ENCODE results near the gene CHRM4.
A peak's percentile ranks its signal among the peaks of the same experiment; 100 is the strongest.

The CHRM4 gene

DNA sequence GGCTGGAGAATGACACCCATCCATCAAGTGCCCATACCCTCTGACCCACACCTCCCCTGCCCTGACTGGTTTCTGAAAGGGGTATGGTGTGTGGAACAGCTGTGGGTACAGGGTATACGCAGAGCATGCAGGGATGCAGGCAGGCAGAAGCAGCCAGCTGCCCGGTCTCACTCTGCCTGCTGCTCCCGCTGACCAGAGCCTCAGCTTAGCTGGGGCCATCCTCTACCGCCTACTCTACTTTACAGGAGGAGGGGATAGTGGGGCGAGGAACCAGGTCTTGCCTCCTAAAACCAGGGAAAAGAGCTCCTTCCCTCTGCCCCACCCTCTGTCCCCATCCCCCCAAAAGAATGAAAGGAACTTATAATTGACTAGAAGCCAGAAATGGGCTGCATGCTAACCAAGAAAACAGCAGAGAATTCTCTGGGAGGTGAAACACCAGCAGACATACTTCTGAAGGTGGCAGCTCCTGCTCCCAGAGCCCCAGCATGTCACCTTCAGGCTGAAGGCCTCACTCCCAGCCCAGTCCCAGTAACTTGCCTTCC is 13.0 kb upstream of the CHRM4 start:
- Histone ChIP-seq H3K4me1 (ENCODE audit: control insufficient read depth in 1 of 2, insufficient read depth in 2 of 2, low read length in 2 of 2) (no peaks in the 10 kb centered on the region), H3K4me3 (ENCODE audit: low read depth in 1 of 2, low read length in 2 of 2) (no peak overlapping the region), H3K27me3 (ENCODE audit: control insufficient read depth in 1 of 2, insufficient read depth in 2 of 2, low read length in 2 of 2) (no peaks in the 10 kb centered on the region), H3K27ac (ENCODE audit: low read depth, low read length) (no peak overlapping the region), H3K36me3 (ENCODE audit: control insufficient read depth in 1 of 2, insufficient read depth in 2 of 2, low read length in 2 of 2) (peaks cover 37 to 58% of the 10 kb centered on the region in 2 donors), H3K9ac (ENCODE audit: low read depth in 1 of 2, low read length in 2 of 2) (no peak overlapping the region), H3K9me3 (ENCODE audit: control insufficient read depth in 1 of 2, low read length in 2 of 2) (no peaks in the 10 kb centered on the region)

DNA sequence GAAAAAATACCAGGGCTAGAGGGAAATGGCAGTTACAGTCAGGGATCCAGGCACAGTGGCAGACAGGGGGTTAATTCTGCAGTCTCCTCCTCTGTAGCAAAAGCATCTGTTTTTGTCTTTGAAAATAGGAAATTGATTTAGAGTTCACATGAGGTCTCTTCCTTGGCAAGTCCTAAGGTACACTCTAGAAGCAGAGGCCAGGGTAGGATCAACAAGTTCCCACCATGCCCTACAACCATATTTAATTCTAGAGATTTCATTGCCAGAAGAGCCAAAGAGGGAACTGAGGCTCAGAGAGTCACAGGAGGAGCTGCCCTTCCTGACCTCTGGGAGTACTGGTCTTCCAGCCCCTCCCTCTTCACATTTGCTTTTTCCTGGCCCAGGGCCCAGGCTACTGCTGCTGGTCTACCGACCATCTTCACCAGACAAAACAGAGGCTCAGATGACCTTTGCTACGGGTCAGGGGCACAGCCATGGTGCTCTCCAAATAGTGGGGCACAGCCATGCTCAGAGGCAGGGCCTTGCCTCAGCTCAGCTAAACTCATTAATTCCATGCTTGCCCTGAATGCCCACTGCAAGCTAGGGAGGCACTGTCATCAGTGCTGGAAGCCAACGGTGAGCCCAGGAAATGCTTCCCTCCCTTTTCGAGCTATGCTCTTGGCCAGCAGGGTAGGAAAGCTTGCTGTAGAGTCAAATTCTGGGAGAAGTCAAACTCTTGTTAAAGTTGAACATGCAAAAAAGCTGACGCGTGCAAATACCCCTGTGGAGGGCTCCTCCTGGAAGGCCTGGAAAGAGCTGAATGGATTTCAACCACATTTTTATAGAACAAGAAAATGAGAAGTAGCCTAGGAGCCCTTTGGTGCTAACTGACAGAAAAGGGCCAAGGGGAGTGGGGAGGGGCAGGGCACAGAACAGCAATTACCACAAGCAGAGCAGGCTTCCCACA is 11.7 kb upstream of the CHRM4 start:
- Histone ChIP-seq H3K9ac (ENCODE audit: low read depth in 1 of 2, low read length in 2 of 2) (no peak overlapping the region), H3K27ac (ENCODE audit: low read depth, low read length) (no peak overlapping the region), H3K4me1 (ENCODE audit: control insufficient read depth in 1 of 2, insufficient read depth in 2 of 2, low read length in 2 of 2) (no peaks in the 10 kb centered on the region), H3K9me3 (ENCODE audit: control insufficient read depth in 1 of 2, low read length in 2 of 2) (no peaks in the 10 kb centered on the region), H3K36me3 (ENCODE audit: control insufficient read depth in 1 of 2, insufficient read depth in 2 of 2, low read length in 2 of 2) (peaks cover 28 to 47% of the 10 kb centered on the region in 2 donors), H3K4me3 (ENCODE audit: low read depth in 1 of 2, low read length in 2 of 2) (no peak overlapping the region), H3K27me3 (ENCODE audit: control insufficient read depth in 1 of 2, insufficient read depth in 2 of 2, low read length in 2 of 2) (no peaks in the 10 kb centered on the region)

DNA sequence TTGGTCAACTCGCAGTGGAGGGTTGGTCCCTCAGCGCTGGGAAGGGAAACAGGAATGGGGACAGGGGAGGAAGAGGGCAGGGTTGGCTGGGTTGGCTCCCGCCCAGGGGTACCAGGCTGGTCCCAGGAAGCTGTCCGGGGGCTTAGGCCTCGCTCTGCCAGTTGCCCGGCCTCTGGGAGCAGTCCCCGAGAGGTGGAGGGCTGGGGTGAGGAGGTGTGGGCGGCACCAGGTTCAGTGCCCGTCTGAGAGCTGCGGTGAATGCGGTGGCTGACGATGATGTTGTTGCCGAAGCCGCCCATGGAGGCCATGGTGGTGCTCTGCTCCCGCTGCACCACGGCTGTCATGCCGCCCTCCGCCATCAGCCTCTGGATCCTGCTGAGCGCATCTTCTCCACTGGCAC is 6.0 kb upstream of the CHRM4 start:
- Histone ChIP-seq H3K4me3 (ENCODE audit: low read depth in 1 of 2, low read length in 2 of 2) (no peak overlapping the region), H3K9me3 (ENCODE audit: control insufficient read depth in 1 of 2, low read length in 2 of 2) (no peaks in the 10 kb centered on the region), H3K4me1 (ENCODE audit: control insufficient read depth in 1 of 2, insufficient read depth in 2 of 2, low read length in 2 of 2) (peaks cover 0 to 7% of the 10 kb centered on the region in 2 donors), H3K27me3 (ENCODE audit: control insufficient read depth in 1 of 2, insufficient read depth in 2 of 2, low read length in 2 of 2) (no peaks in the 10 kb centered on the region), H3K27ac (ENCODE audit: low read depth, low read length) (no peak overlapping the region), H3K36me3 (ENCODE audit: control insufficient read depth in 1 of 2, insufficient read depth in 2 of 2, low read length in 2 of 2) (peaks cover 27 to 32% of the 10 kb centered on the region in 2 donors), H3K9ac (ENCODE audit: low read depth in 1 of 2, low read length in 2 of 2) (no peak overlapping the region)

DNA sequence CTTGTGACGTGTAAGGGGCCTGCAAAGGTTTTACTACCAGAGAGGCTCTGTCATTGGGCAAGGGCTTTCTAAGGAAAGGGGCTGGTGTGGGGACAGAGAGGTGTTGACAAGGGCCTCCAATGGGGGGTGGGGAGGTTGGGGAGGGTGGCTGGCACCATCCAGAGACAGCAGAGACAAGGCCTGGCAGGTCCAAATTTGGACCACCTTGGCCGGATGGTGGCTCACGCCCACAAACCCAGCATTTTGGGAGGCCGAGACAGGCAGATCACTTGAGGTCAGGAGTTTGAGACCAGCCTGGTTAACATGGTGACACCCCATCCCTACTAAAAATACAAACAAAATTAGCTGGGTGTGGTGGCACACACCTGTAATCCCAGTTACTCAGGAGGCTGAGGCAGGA is 2.2 kb upstream of the CHRM4 start:
- no peak overlapping the region for H3K27ac ChIP-seq (ENCODE audit: low read depth, low read length)
- H3K36me3 ChIP-seq (ENCODE audit: control insufficient read depth in 1 of 2, insufficient read depth in 2 of 2, low read length in 2 of 2) = peaks cover 17 to 21% of the 10 kb centered on the region in 2 donors
- H3K4me1 ChIP-seq (ENCODE audit: control insufficient read depth in 1 of 2, insufficient read depth in 2 of 2, low read length in 2 of 2) = peaks cover 21 to 27% of the 10 kb centered on the region in 2 donors
- no peak overlapping the region for H3K9ac ChIP-seq (ENCODE audit: low read depth in 1 of 2, low read length in 2 of 2)
- no peaks in the 10 kb centered on the region for H3K9me3 ChIP-seq (ENCODE audit: control insufficient read depth in 1 of 2, low read length in 2 of 2)
- no peak overlapping the region for H3K4me3 ChIP-seq (ENCODE audit: low read depth in 1 of 2, low read length in 2 of 2)
- peaks cover 21 to 26% of the 10 kb centered on the region in 2 donors for H3K27me3 ChIP-seq (ENCODE audit: control insufficient read depth in 1 of 2, insufficient read depth in 2 of 2, low read length in 2 of 2)

DNA sequence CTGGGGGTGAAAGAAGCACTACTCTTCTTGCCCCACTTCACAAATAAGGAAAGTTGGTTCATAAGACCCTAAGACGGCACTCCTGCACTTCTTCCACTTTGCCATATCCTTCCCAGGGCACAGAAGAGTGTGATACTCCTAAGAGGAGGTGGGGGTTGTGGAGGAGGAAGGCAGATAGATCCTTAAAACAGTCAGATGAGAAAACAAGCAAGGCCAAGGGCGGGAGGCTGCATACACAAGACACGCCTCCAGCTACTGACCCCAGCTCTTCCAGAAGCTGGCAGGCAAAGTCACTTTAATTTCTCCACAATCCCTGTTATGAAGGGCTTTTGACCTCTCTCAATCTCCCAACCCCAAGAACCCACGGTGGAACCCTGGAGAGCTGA is 1.6 kb upstream of the CHRM4 start:
- Histone ChIP-seq H3K27ac (ENCODE audit: low read depth, low read length) (no peak overlapping the region), H3K9ac (ENCODE audit: low read depth in 1 of 2, low read length in 2 of 2) (no peak overlapping the region), H3K9me3 (ENCODE audit: control insufficient read depth in 1 of 2, low read length in 2 of 2) (no peaks in the 10 kb centered on the region), H3K27me3 (ENCODE audit: control insufficient read depth in 1 of 2, insufficient read depth in 2 of 2, low read length in 2 of 2) (peaks cover 26 to 31% of the 10 kb centered on the region in 2 donors), H3K4me3 (ENCODE audit: low read depth in 1 of 2, low read length in 2 of 2) (peak overlapping the region; percentile 58 to 62), H3K36me3 (ENCODE audit: control insufficient read depth in 1 of 2, insufficient read depth in 2 of 2, low read length in 2 of 2) (peaks cover 17 to 21% of the 10 kb centered on the region in 2 donors), H3K4me1 (ENCODE audit: control insufficient read depth in 1 of 2, insufficient read depth in 2 of 2, low read length in 2 of 2) (peaks cover 26 to 30% of the 10 kb centered on the region in 2 donors)

DNA sequence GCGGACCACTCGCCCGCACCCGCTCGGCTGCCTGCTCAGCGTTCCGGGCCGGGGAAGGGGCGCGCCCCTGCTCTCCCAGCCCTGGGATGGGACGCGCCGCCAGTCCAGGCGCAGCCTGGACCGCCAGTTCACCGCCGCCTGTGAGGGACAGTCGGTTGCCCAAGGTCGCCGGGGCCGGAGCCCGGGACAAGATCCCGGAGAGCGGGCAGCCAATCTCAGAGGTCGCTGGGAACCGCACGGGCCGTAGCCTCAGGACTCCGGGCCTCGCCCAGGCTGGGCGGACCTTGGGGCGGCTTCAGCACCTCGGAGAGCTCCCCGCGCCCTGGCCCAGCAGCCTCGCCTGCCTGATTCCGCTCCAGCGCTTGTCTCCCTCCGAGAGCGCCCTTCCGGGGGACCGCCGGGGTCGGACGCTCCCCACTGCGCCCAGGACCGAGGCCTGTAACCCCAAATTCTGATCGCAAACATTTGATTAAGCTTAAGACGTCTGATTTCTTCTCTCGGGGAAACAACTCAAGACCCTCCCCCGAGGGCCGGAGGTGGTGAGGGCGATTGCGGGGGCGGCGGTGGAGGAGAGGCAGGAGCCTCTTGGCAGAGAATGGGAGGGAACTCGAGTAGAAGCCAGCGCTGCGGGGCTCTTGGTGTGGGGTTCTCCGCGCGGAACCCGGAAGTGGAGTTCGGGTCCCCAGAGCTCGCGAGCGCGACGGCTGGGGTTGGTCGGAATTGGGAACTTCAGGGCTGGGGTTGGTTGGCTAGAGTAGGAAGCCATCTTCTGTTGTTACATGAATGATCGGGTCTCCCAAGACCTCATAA is 1.1 kb upstream of the CHRM4 start:
- H3K27me3 ChIP-seq (ENCODE audit: control insufficient read depth in 1 of 2, insufficient read depth in 2 of 2, low read length in 2 of 2) = peaks cover 30 to 33% of the 10 kb centered on the region in 2 donors
- H3K9me3 ChIP-seq (ENCODE audit: control insufficient read depth in 1 of 2, low read length in 2 of 2) = no peaks in the 10 kb centered on the region
- H3K4me3 ChIP-seq (ENCODE audit: low read depth in 1 of 2, low read length in 2 of 2) = peak overlapping the region; percentile 58 to 62
- H3K9ac ChIP-seq (ENCODE audit: low read depth in 1 of 2, low read length in 2 of 2) = no peak overlapping the region
- no peak overlapping the region for H3K27ac ChIP-seq (ENCODE audit: low read depth, low read length)
- H3K36me3 ChIP-seq (ENCODE audit: control insufficient read depth in 1 of 2, insufficient read depth in 2 of 2, low read length in 2 of 2) = peaks cover 13 to 15% of the 10 kb centered on the region in 2 donors
- H3K4me1 ChIP-seq (ENCODE audit: control insufficient read depth in 1 of 2, insufficient read depth in 2 of 2, low read length in 2 of 2) = peaks cover 30 to 34% of the 10 kb centered on the region in 2 donors

DNA sequence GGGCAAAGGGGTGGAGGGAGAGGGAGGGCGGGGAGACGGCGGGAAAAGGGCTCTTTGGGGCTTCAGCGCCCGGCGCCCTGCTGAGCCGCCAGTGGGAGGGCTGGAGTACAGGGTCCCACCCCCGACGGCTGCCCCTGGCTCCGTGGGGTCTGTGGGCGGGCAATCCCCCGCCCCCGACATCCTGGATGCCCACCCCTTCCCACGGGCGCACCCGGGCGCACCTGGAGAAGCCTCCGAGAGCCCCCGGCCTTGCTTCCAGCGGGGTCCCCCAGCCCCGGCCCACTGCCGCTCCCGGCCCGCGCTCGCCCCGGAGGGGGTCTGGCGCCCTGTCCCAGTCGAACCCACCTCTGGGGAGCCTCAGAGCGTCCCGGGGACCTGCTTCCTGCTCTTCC is 394 bp downstream of the CHRM4 start:
- no peaks in the 10 kb centered on the region for H3K9me3 ChIP-seq (ENCODE audit: control insufficient read depth in 1 of 2, low read length in 2 of 2)
- peak overlapping the region in 1 of 2 donors; percentile 40 for H3K4me3 ChIP-seq (ENCODE audit: low read depth in 1 of 2, low read length in 2 of 2)
- peaks cover 30 to 34% of the 10 kb centered on the region in 2 donors for H3K4me1 ChIP-seq (ENCODE audit: control insufficient read depth in 1 of 2, insufficient read depth in 2 of 2, low read length in 2 of 2)
- H3K9ac ChIP-seq (ENCODE audit: low read depth in 1 of 2, low read length in 2 of 2) = no peak overlapping the region
- H3K27me3 ChIP-seq (ENCODE audit: control insufficient read depth in 1 of 2, insufficient read depth in 2 of 2, low read length in 2 of 2) = peaks cover 37 to 38% of the 10 kb centered on the region in 2 donors
- H3K36me3 ChIP-seq (ENCODE audit: control insufficient read depth in 1 of 2, insufficient read depth in 2 of 2, low read length in 2 of 2) = peaks cover 0 to 3% of the 10 kb centered on the region in 2 donors
- H3K27ac ChIP-seq (ENCODE audit: low read depth, low read length) = no peak overlapping the region

DNA sequence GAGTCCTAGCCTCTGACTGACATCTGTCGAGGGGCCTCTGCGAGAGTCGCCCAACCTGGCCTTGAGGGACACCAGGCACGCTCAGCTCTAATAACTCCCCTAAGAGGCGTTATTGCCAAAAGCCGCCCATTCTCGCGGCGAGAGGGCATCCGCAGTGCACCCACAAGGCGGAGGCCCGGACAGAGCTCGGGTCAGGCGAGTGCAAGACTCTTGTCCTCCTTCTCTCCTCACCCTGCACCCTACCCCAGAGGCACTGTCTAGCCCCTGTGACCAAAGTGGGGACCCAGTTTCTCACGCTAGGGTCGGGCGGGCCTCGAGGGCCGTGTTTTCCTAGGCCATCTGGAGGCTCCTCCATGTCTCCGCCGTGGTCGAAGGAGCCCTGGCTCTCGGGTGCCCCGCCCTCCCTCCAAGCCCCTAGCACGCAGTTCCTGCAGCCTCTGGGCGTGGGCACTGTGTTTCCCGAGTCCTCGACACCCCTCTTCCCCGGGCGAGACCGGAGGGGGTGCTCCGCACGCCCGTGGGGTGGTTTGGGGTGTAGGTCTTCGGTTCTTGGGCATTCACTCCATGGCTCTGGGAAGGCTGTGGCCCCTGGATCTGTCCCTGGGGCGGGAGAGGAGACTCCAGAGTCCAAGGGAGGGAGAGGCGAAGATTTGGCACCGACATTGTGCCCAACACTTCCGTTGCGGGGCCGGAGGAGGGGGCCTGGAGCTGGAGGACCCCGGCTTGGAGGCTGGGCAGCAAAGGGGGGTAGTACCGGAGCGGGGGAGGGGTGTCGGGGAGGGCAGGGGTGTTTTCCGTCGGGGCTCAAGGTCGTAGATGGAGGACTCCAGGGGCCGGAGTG is 1.0 kb downstream of the CHRM4 start:
- H3K9me3 ChIP-seq (ENCODE audit: control insufficient read depth in 1 of 2, low read length in 2 of 2) = no peaks in the 10 kb centered on the region
- no peaks in the 10 kb centered on the region for H3K36me3 ChIP-seq (ENCODE audit: control insufficient read depth in 1 of 2, insufficient read depth in 2 of 2, low read length in 2 of 2)
- H3K9ac ChIP-seq (ENCODE audit: low read depth in 1 of 2, low read length in 2 of 2) = no peak overlapping the region
- H3K4me3 ChIP-seq (ENCODE audit: low read depth in 1 of 2, low read length in 2 of 2) = peak overlapping the region; percentile 48 to 75
- H3K27ac ChIP-seq (ENCODE audit: low read depth, low read length) = no peak overlapping the region
- H3K27me3 ChIP-seq (ENCODE audit: control insufficient read depth in 1 of 2, insufficient read depth in 2 of 2, low read length in 2 of 2) = peaks cover 37 to 40% of the 10 kb centered on the region in 2 donors
- H3K4me1 ChIP-seq (ENCODE audit: control insufficient read depth in 1 of 2, insufficient read depth in 2 of 2, low read length in 2 of 2) = peaks cover 30 to 34% of the 10 kb centered on the region in 2 donors

DNA sequence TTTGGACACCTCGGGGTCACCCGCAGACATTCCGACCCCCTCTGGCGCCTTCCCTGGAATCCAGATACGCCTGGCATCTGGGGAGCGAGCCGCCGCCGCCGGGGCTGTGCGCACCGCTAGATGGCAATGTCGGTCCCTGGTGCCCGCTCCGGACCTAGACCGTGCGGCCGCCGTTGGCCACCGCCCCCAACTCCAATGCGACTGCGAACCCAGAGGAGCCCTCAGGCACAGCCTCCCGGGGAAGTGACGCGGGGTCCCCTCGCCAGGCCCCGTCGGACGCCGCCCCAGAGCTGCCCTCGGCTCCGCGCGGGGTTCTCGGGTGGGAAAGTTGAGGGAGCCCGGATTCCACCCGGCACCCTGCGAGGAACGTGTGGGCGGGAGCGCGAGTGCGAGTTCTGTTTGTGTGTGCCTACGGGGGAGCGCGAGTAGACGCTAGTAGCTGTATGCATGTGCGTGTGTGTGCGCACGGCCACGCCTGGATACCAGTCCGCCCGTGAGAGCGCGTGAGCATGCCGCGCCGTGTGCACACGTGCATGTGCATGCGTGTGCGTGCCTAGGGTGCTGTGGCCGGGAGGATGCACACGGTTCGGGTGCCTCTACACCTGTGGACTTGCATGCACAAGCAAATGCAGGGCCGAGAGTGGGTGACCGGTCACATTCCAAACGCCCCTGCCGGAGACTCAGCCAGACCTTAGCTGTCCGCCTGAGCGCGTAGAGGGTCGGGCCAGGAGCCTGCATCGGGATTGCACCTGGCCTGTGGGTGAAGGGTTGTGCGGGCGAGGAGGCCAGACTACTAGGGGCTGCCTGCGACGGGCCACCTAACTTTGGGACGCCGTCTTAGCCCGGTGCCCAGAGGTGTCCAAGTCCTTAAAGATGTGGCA is 1.9 kb downstream of the CHRM4 start:
- Histone ChIP-seq H3K9ac (ENCODE audit: low read depth in 1 of 2, low read length in 2 of 2) (peak overlapping the region in 1 of 2 donors; percentile 38), H3K4me3 (ENCODE audit: low read depth in 1 of 2, low read length in 2 of 2) (peak overlapping the region; percentile 48 to 75), H3K4me1 (ENCODE audit: control insufficient read depth in 1 of 2, insufficient read depth in 2 of 2, low read length in 2 of 2) (peaks cover 34 to 38% of the 10 kb centered on the region in 2 donors), H3K27me3 (ENCODE audit: control insufficient read depth in 1 of 2, insufficient read depth in 2 of 2, low read length in 2 of 2) (peaks cover 37 to 44% of the 10 kb centered on the region in 2 donors), H3K27ac (ENCODE audit: low read depth, low read length) (no peak overlapping the region), H3K36me3 (ENCODE audit: control insufficient read depth in 1 of 2, insufficient read depth in 2 of 2, low read length in 2 of 2) (no peaks in the 10 kb centered on the region), H3K9me3 (ENCODE audit: control insufficient read depth in 1 of 2, low read length in 2 of 2) (no peaks in the 10 kb centered on the region)
